NB4 (cell line): ENCODE data around the gene SLC6A19.

Source experiments
- CTCF ChIP-seq: IDR thresholded peaks from one replicate; pipeline ENCODE4 v1.5.1; 2012; ENCODE audit warnings: low read depth, low read length
- MYC ChIP-seq: IDR thresholded peaks from 2 replicates; pipeline ENCODE4 v1.6.1; 2011; ENCODE audit warnings: low read depth, low read length
- POLR2A ChIP-seq: IDR thresholded peaks from 2 replicates; pipeline ENCODE4 v1.6.1; 2011; ENCODE audit warnings: mild to moderate bottlenecking; ENCODE audit not compliant: insufficient read length; ENCODE audit errors: extremely low read depth

- TF ChIP-seq POLR2A (no peak), CTCF (no peak), MYC (no peak)
Observed at GRCh38 chr5:1179383-1179715, 22.0 kb upstream of the SLC6A19 start.
